Renal cortex interstitium (tissue), 11 donors: ENCODE data around the gene MIER2. TPM values are rescaled to one million over a fixed set of nuclear protein-coding genes. Genes with fewer than 3 reads are reported as not detected.

ENCODE experiments used
- DNase-seq, 11 donors: peaks; one replicate each; pipeline ENCODE4 v3.0.0-alpha.2; 2013; ENCODE audit warnings: low read depth in 9 of 11, low spot score in 4 of 11; ENCODE audit errors: extremely low read depth in 1 of 11
- polyA plus RNA-seq, 3 donors: library from polyadenylated mRNA; unstranded; fragments of 120-200 nt; gene quantifications; one replicate each; pipeline ENCODE4 v1.2.1, GENCODE V29; 2013; ENCODE audit not compliant: insufficient read length in 3 of 3

The MIER2 gene
- polyA plus RNA-seq, 3 donors = 24.7 to 31.1 (median 29.8) TPM

GRCh38 chr19:295687-296370, 48.8 kb downstream of the MIER2 start:
- no peak for DNase-seq

- DNase-seq = no peak
Measured at GRCh38 chr19:294946-295686, 49.5 kb downstream of the MIER2 start.

GRCh38 chr19:294341-294945, 50.2 kb downstream of the MIER2 start:
- DNase-seq = no peak

GRCh38 chr19:293436-294110, 51.0 kb downstream of the MIER2 start:
- no peak for DNase-seq

GRCh38 chr19:292951-293350, 51.6 kb downstream of the MIER2 start:
- no peak for DNase-seq

GRCh38 chr19:292281-292884, 52.2 kb downstream of the MIER2 start:
- no peak for DNase-seq

- no peak for DNase-seq
Measured at GRCh38 chr19:291561-292280, 52.9 kb downstream of the MIER2 start.

GRCh38 chr19:291006-291521, 53.5 kb downstream of the MIER2 start, which contains the start of gene PLPP2:
TSS of gene PLPP2 (minus strand) at chr19:291403. CDS start at chr19:291336, 67 bp downstream.
- no peak for DNase-seq

- no peak for DNase-seq
Measured at GRCh38 chr19:290372-291005, 54.1 kb downstream of the MIER2 start.

- DNase-seq = no peak
Measured at GRCh38 chr19:289651-290371, 54.8 kb downstream of the MIER2 start.

GRCh38 chr19:288911-289310, 55.7 kb downstream of the MIER2 start:
- no peak for DNase-seq

GRCh38 chr19:287381-287871, 57.2 kb downstream of the MIER2 start:
- no peak for DNase-seq

GRCh38 chr19:283395-283794, 61.2 kb downstream of the MIER2 start:
- DNase-seq = no peak

GRCh38 chr19:282501-282900, 62.1 kb downstream of the MIER2 start:
- DNase-seq = no peak

- no peak for DNase-seq
Measured at GRCh38 chr19:281992-282391, 62.6 kb downstream of the MIER2 start.

- no peak for DNase-seq
Measured at GRCh38 chr19:281156-281853, 63.3 kb downstream of the MIER2 start.
